Neuronal stem cell (in vitro differentiated cells): ENCODE results near the gene ATF5.

ENCODE experiments used
- DNase-seq: peaks from one replicate; pipeline ENCODE4 v3.0.0-alpha.2; 2013; ENCODE audit warnings: low spot score
- H2AFZ ChIP-seq: one replicate; pipeline ENCODE4 v1.6.1; 2013; ENCODE audit warnings: mild to moderate bottlenecking, low read length, inconsistent platforms
- H2AK5ac ChIP-seq: 2 replicates; pipeline ENCODE4 v1.6.1; 2013; ENCODE audit warnings: low read depth, mild to moderate bottlenecking, inconsistent platforms, low read length, moderate library complexity, mixed read lengths
- H2BK120ac ChIP-seq: 2 replicates; pipeline ENCODE4 v1.6.1; 2013; ENCODE audit warnings: low read depth, mild to moderate bottlenecking, inconsistent platforms, low read length, moderate library complexity, mixed read lengths
- H2BK12ac ChIP-seq: one replicate; pipeline ENCODE4 v1.6.1; 2013; ENCODE audit warnings: low read length, inconsistent platforms
- H2BK15ac ChIP-seq: 2 replicates; pipeline ENCODE4 v1.6.1; 2013; ENCODE audit warnings: mild to moderate bottlenecking, low read length, inconsistent platforms, mixed read lengths
- H2BK5ac ChIP-seq: one replicate; pipeline ENCODE4 v1.6.1; 2013; ENCODE audit warnings: inconsistent platforms, mild to moderate bottlenecking, low read length, moderate library complexity
- H3K14ac ChIP-seq: one replicate; pipeline ENCODE4 v1.6.1; 2013; ENCODE audit warnings: low read length, inconsistent platforms
- H3K18ac ChIP-seq: 2 replicates; pipeline ENCODE4 v1.6.1; 2013; ENCODE audit warnings: low read length, inconsistent platforms
- H3K23ac ChIP-seq: 2 replicates; pipeline ENCODE4 v1.6.1; 2013; ENCODE audit warnings: low read depth, mild to moderate bottlenecking, mixed read lengths, low read length, inconsistent platforms; ENCODE audit not compliant: poor library complexity
- H3K27ac ChIP-seq: replicated peaks from 3 replicates; pipeline ENCODE4 v1.5.1; 2013; ENCODE audit warnings: low read length, inconsistent platforms
- H3K27me3 ChIP-seq, 3 experiments: 2 replicates each; pipeline ENCODE4 v1.6.1; 2013; ENCODE audit warnings: low read length in 3 of 3, mild to moderate bottlenecking in 2 of 3, inconsistent platforms in 1 of 3, low read depth in 1 of 3, mixed read lengths in 1 of 3, moderate library complexity in 1 of 3; ENCODE audit not compliant: control insufficient read depth in 3 of 3, insufficient read depth in 3 of 3
- H3K36me3 ChIP-seq, 2 donors: replicated peaks in 1 of 2; 2 replicates each; pipeline ENCODE4 v1.6.1; 2013; ENCODE audit warnings: low read length in 2 of 2; ENCODE audit not compliant: control insufficient read depth in 2 of 2, insufficient read depth in 2 of 2
- H3K4ac ChIP-seq: 2 replicates; pipeline ENCODE4 v1.6.1; 2013; ENCODE audit warnings: inconsistent platforms, mild to moderate bottlenecking, low read length, moderate library complexity
- H3K4me1 ChIP-seq, 2 donors: 1 replicate in 1 of 2; 2 replicates in 1 of 2; pipeline ENCODE4 v1.6.1; 2013; ENCODE audit warnings: low read length in 2 of 2, low read depth in 1 of 2; ENCODE audit not compliant: control insufficient read depth in 2 of 2, insufficient read depth in 1 of 2
- H3K4me2 ChIP-seq: one replicate; pipeline ENCODE4 v1.6.1; 2013; ENCODE audit warnings: mild to moderate bottlenecking, low read length, inconsistent platforms; ENCODE audit not compliant: insufficient read depth, poor library complexity, severe bottlenecking
- H3K4me3 ChIP-seq, 2 donors: 2 replicates each; pipeline ENCODE4 v1.5.1; 2013; ENCODE audit warnings: low read length in 2 of 2, mild to moderate bottlenecking in 2 of 2, inconsistent platforms in 1 of 2, moderate library complexity in 1 of 2
- H3K79me1 ChIP-seq: one replicate; pipeline ENCODE4 v1.6.1; 2013; ENCODE audit warnings: low read depth, mild to moderate bottlenecking, inconsistent platforms, low read length, moderate library complexity
- H3K9ac ChIP-seq: one replicate; pipeline ENCODE4 v1.6.1; 2013; ENCODE audit warnings: mild to moderate bottlenecking, low read depth, low read length, inconsistent platforms; ENCODE audit not compliant: poor library complexity
- H3K9me3 ChIP-seq, 2 donors: replicated peaks in 1 of 2; 2 replicates each; pipeline versions ENCODE3 to v1.6.1; 2013; ENCODE audit warnings: low read length in 2 of 2, mild to moderate bottlenecking in 2 of 2, inconsistent platforms in 1 of 2, low read depth in 1 of 2, mixed read lengths in 1 of 2, moderate library complexity in 1 of 2; ENCODE audit not compliant: control insufficient read depth in 2 of 2, insufficient read depth in 1 of 2
- H4K8ac ChIP-seq: one replicate; pipeline ENCODE4 v1.6.1; 2013; ENCODE audit warnings: low read depth, mild to moderate bottlenecking, inconsistent platforms, low read length, moderate library complexity
- H4K91ac ChIP-seq: one replicate; pipeline ENCODE4 v1.6.1; 2013; ENCODE audit warnings: low read length, low read depth, mild to moderate bottlenecking, inconsistent platforms; ENCODE audit not compliant: poor library complexity
- WGBS, 2 donors: extraction: QIAGEN DNeasy Blood & Tissue Kit; methylation state at CpG; one replicate each; pipeline ENCODE4 v1.1.7; 2013; ENCODE audit warnings: missing lambda C conversion rate in 2 of 2, mixed read lengths in 1 of 2; ENCODE audit not compliant: insufficient read length in 2 of 2, insufficient replicate concordance in 1 of 2; ENCODE audit errors: extremely low coverage in 2 of 2; 5-methylcytosine and 5-hydroxymethylcytosine counted together

The ATF5 gene

DNA sequence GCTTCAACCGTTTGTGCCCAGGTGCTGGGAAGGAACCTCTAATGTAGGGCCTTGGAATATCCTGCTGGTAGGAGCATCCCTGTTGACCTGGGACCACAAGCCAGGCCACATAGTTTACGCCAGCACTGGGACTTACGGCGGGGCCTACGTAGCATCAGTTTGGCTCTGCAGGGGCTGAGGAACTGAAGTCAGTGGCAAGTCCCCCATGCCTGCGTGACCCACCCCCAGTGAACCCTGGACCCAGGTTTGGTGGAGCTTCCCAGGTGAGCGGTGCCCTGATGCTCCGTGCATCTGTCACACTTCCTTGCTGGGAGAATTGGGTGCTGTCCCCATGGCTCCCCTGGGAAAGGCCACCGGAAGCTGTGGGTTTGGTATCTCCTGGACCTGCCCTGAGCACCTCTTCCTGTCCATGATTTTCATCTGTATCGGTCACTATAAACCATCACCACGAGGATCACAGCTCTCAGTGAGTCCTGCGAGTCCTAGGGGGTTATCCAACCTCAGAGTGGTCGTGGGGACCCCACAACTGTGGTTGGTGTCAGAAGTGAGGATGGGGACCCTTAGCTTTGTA, 22.0 kb downstream of the ATF5 start:
- no peak overlapping the region for H3K18ac ChIP-seq
- H3K27ac ChIP-seq: no peak overlapping the region
- H2BK5ac ChIP-seq: no peak overlapping the region
- no peak overlapping the region for H2BK120ac ChIP-seq
- peaks cover 3 to 4% of the 10 kb centered on the region in 2 donors for H3K9me3 ChIP-seq
- no peak overlapping the region for H3K4ac ChIP-seq
- peaks cover 0 to 10% of the 10 kb centered on the region in 2 donors for H3K4me1 ChIP-seq
- H3K23ac ChIP-seq: no peak overlapping the region
- no CpG with 5 or more reads among the region's 13 CpGs for WGBS, 2 donors
- no peaks in the 10 kb centered on the region for H3K79me1 ChIP-seq
- H3K36me3 ChIP-seq: no peaks in the 10 kb centered on the region
- H4K91ac ChIP-seq: peak overlapping the region; percentile 20
- no peak overlapping the region for H3K9ac ChIP-seq
- H3K4me3 ChIP-seq: peak overlapping the region in 1 of 2 donors; percentile 30
- H2BK15ac ChIP-seq: no peak overlapping the region
- H2AK5ac ChIP-seq: peak overlapping the region; percentile 13
- no peak overlapping the region for H2BK12ac ChIP-seq
- H2AFZ ChIP-seq: no peak overlapping the region
- H3K14ac ChIP-seq: no peak overlapping the region
- DNase-seq: no peak
- no peak overlapping the region for H4K8ac ChIP-seq
- no peak overlapping the region for H3K4me2 ChIP-seq
- H3K27me3 ChIP-seq: no peaks in the 10 kb centered on the region

DNA sequence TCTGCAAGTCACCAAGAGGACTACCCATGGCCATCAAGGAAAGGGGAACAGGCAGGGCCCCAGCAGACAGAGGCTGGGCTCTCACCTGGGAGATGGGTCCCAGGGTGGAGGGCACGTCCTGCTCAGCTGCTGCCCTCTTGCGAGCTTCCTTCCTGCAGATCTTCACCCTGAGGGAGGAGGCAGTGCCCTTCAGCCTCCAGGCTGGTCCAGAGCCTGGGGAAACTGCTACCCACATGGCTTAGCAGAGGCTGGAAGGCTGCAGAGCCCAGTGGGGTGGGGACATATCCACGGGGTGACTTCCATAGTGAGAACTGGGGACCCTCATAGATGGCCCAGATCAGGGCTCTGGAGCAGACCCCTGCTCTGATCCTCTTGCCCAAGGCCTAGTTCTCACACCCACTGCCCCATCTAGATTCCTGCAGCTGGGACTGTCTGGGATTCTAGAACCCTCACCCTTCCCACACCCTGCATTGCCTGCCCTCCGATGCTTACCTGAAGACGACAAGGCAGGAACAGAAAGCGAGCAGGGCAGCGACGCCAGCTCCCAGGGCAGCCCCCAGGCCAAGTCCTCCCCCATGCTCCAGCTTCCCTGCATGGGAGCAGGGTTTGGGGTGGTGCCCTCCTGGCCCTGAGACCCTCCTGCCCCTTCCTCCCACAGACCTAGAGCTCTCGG, 22.9 kb downstream of the ATF5 start:
- Histone ChIP-seq H3K36me3 (no peaks in the 10 kb centered on the region), H3K79me1 (no peaks in the 10 kb centered on the region), H3K4me3 (no peak overlapping the region), H2BK120ac (no peak overlapping the region), H2AFZ (no peak overlapping the region), H3K4ac (no peak overlapping the region), H2BK15ac (no peak overlapping the region), H3K27ac (no peak overlapping the region), H3K9me3 (peaks cover 2 to 3% of the 10 kb centered on the region in 2 donors), H3K23ac (no peak overlapping the region), H3K18ac (no peak overlapping the region), H3K9ac (no peak overlapping the region), H2BK5ac (no peak overlapping the region), H2BK12ac (no peak overlapping the region), H3K14ac (no peak overlapping the region), H4K91ac (no peak overlapping the region), H3K4me1 (peaks cover 0 to 10% of the 10 kb centered on the region in 2 donors), H3K4me2 (no peak overlapping the region), H4K8ac (no peak overlapping the region), H2AK5ac (peak overlapping the region; percentile 33), H3K27me3 (no peaks in the 10 kb centered on the region)
- no CpG with 5 or more reads among the region's 9 CpGs for WGBS, 2 donors
- DNase-seq: no peak

- Histone ChIP-seq H2BK5ac (no peak overlapping the region), H3K18ac (no peak overlapping the region), H2AFZ (no peak overlapping the region), H3K36me3 (no peaks in the 10 kb centered on the region), H3K9ac (no peak overlapping the region), H2BK120ac (no peak overlapping the region), H3K4me3 (no peak overlapping the region), H4K8ac (no peak overlapping the region), H3K27ac (no peak overlapping the region), H2BK15ac (no peak overlapping the region), H3K9me3 (peaks cover 2 to 3% of the 10 kb centered on the region in 2 donors), H3K23ac (no peak overlapping the region), H3K14ac (no peak overlapping the region), H3K4me1 (peaks cover 0 to 10% of the 10 kb centered on the region in 2 donors), H3K4me2 (no peak overlapping the region), H4K91ac (no peak overlapping the region), H3K79me1 (no peaks in the 10 kb centered on the region), H2AK5ac (no peak overlapping the region), H2BK12ac (no peak overlapping the region), H3K27me3 (no peaks in the 10 kb centered on the region), H3K4ac (no peak overlapping the region)
- DNase-seq: no peak
Measured at GRCh38 chr19:49952479-49952836, 23.5 kb downstream of the ATF5 start.

GRCh38 chr19:49952906-49953305, 23.9 kb downstream of the ATF5 start:
- no CpG with 5 or more reads among the region's 13 CpGs for WGBS, 2 donors
- H3K4me2 ChIP-seq: no peak overlapping the region
- H2BK5ac ChIP-seq: no peak overlapping the region
- H3K14ac ChIP-seq: peak overlapping the region; percentile 14
- no peak overlapping the region for H2AK5ac ChIP-seq
- no peak overlapping the region for H2BK12ac ChIP-seq
- H3K27ac ChIP-seq: no peak overlapping the region
- H3K9ac ChIP-seq: no peak overlapping the region
- H3K36me3 ChIP-seq: no peaks in the 10 kb centered on the region
- no peaks in the 10 kb centered on the region for H3K27me3 ChIP-seq
- no peak overlapping the region for H3K4me3 ChIP-seq
- no peak overlapping the region for H2BK120ac ChIP-seq
- H3K23ac ChIP-seq: no peak overlapping the region
- peaks cover 0 to 10% of the 10 kb centered on the region in 2 donors for H3K4me1 ChIP-seq
- no peak for DNase-seq
- no peak overlapping the region for H2BK15ac ChIP-seq
- H3K18ac ChIP-seq: no peak overlapping the region
- no peak overlapping the region for H2AFZ ChIP-seq
- no peaks in the 10 kb centered on the region for H3K79me1 ChIP-seq
- no peak overlapping the region for H4K91ac ChIP-seq
- no peak overlapping the region for H4K8ac ChIP-seq
- no peak overlapping the region for H3K4ac ChIP-seq
- H3K9me3 ChIP-seq: peaks cover 2 to 3% of the 10 kb centered on the region in 2 donors
